Osteoblast (primary cell): Measurements from ENCODE around the gene MRC1. TPM values are rescaled to one million over a fixed set of nuclear protein-coding genes. Genes with fewer than 3 reads are reported as not detected.

Source experiments
- DNase-seq: peaks from one replicate; pipeline ENCODE4 v3.0.0; 2011; ENCODE audit warnings: low spot score, mixed read lengths; ENCODE audit not compliant: insufficient read length; ENCODE audit errors: missing footprints
- H2AFZ ChIP-seq: 2 replicates; pipeline ENCODE4 v1.6.0; 2011; ENCODE audit warnings: mild to moderate bottlenecking, low read length
- H3K27ac ChIP-seq: 2 replicates; pipeline ENCODE4 v1.5.1; 2011; ENCODE audit warnings: mild to moderate bottlenecking, low read depth, low read length, moderate library complexity
- H3K27me3 ChIP-seq: 2 replicates; pipeline ENCODE4 v1.6.0; 2012; ENCODE audit warnings: mild to moderate bottlenecking, control low read depth, inconsistent platforms, low read length, moderate library complexity; ENCODE audit not compliant: insufficient read depth
- H3K36me3 ChIP-seq: 2 replicates; pipeline ENCODE4 v1.5.1; 2011; ENCODE audit warnings: mild to moderate bottlenecking, low read length, control low read depth, moderate library complexity; ENCODE audit not compliant: insufficient read depth
- H3K4me1 ChIP-seq: 2 replicates; pipeline ENCODE4 v1.5.1; 2011; ENCODE audit warnings: mild to moderate bottlenecking, low read length, control low read depth, moderate library complexity; ENCODE audit not compliant: insufficient read depth
- H3K4me2 ChIP-seq: 2 replicates; pipeline ENCODE4 v1.6.0; 2011; ENCODE audit warnings: mild to moderate bottlenecking, low read length; ENCODE audit not compliant: insufficient read depth
- H3K4me3 ChIP-seq: fragments of 200-600 bp; sonication (generic); 3 replicates; pipeline ENCODE4 v1.5.1; 2012; ENCODE audit warnings: mild to moderate bottlenecking, low read length, inconsistent platforms; ENCODE audit not compliant: insufficient read depth
- H3K79me2 ChIP-seq: 2 replicates; pipeline ENCODE4 v1.6.0; 2012; ENCODE audit warnings: mild to moderate bottlenecking, low read length, control low read depth, inconsistent platforms; ENCODE audit not compliant: insufficient read depth
- H3K9me3 ChIP-seq: 2 replicates; pipeline ENCODE4 v1.5.1; 2011; ENCODE audit warnings: low read depth, low read length, control low read depth
- H4K20me1 ChIP-seq: 2 replicates; pipeline ENCODE4 v1.6.0; 2012; ENCODE audit warnings: mild to moderate bottlenecking, low read length, control low read depth; ENCODE audit not compliant: insufficient read depth
- CTCF ChIP-seq: IDR thresholded peaks from 2 replicates; pipeline ENCODE4 v1.5.1; 2011; ENCODE audit warnings: mild to moderate bottlenecking, low read depth, low read length, moderate library complexity; ENCODE audit errors: extremely low read depth
- total RNA-seq: library from RNA; depleted of rRNA; stranded (reverse); fragments of >200 nt; gene quantifications from 2 replicates; pipeline ENCODE4 v1.2.3, GENCODE V29; 2012

MRC1 gene
- total RNA-seq, 1 donor: 0.36 TPM

DNA sequence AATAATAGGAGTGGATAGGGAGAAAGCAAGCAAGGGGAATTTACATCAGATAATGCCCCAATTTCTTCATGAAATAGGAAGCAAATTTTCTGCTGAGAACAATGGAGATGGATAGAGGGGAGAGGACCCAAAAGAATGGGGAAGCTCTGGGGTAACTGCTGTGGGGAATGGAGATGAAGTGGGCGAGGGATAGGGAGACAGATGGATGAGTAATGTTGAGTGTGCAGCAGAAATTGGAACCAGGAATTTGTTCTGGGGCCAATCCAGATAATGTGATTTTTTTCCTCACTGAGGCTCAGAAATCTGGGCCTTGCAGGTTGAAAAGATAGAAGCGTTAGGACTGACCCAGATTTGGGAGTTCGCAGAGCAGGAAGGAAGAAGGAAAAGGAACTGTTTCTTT is 24.5 kb upstream of the MRC1 start:
- Histone ChIP-seq H3K79me2 (no peaks in the 10 kb centered on the region), H3K4me3 (peak overlapping the region; percentile 21), H2AFZ (peak overlapping the region; percentile 37), H3K4me2 (peak overlapping the region; percentile 70), H3K36me3 (no peaks in the 10 kb centered on the region), H3K27me3 (no peaks in the 10 kb centered on the region), H4K20me1 (no peaks in the 10 kb centered on the region), H3K9me3 (no peaks in the 10 kb centered on the region), H3K27ac (peak overlapping the region; percentile 74), H3K4me1 (peaks cover 41% of the 10 kb centered on the region)
- DNase-seq: peak; percentile 59
- TF ChIP-seq CTCF: no peak

DNA sequence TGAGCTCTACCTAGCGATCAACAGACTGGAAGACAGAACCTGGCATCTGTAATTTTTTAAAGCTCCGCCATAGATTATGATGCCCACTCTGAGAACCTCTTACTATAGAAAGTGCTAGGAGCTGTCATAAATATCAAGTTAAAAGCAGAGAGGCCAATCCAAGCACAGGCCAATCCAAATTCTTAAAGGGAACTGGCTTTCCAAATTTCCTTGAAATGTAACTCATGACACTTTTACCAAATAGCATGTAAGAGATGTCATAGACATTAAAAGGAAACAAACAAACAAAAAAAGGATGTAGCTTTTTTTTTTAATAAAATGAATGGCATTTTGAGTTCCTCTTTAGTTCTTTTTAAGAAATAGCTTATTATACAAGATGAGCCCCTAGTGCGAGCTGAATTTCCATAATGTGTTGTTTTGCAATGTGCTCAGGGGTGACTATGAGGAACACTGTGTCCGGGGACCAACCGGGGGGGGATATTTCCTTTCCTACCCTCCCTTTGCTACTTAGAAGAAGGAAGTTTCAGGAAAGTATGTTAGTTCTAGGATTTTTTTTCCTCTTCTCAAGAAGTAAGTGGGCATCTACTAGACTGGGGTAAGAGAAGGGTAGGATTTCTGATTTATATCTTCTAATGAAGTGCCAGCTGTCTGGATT is 23.7 kb upstream of the MRC1 start:
- no peak for TF ChIP-seq CTCF
- Histone ChIP-seq H4K20me1 (no peaks in the 10 kb centered on the region), H3K9me3 (no peaks in the 10 kb centered on the region), H3K4me2 (no peak overlapping the region), H3K4me3 (no peak overlapping the region), H3K79me2 (no peaks in the 10 kb centered on the region), H3K4me1 (peaks cover 41% of the 10 kb centered on the region), H3K36me3 (no peaks in the 10 kb centered on the region), H3K27ac (peak overlapping the region; percentile 74), H3K27me3 (no peaks in the 10 kb centered on the region), H2AFZ (no peak overlapping the region)
- no peak for DNase-seq

- no peaks in the 10 kb centered on the region for H3K36me3 ChIP-seq
These were observed 21.8 kb upstream of the MRC1 start for GRCh38 chr10:17787087-17787961.

More at GRCh38 chr10:17787087-17787961, 21.8 kb upstream of the MRC1 start:
- H3K4me3 ChIP-seq: no peak overlapping the region
- H3K4me1 ChIP-seq: peaks cover 41% of the 10 kb centered on the region
- peak overlapping the region; percentile 59 for H3K4me2 ChIP-seq
- no peak for TF ChIP-seq CTCF
- peak overlapping the region; percentile 78 for H2AFZ ChIP-seq
- H3K27me3 ChIP-seq: no peaks in the 10 kb centered on the region
- no peaks in the 10 kb centered on the region for H3K9me3 ChIP-seq
- no peaks in the 10 kb centered on the region for H4K20me1 ChIP-seq
- H3K79me2 ChIP-seq: no peaks in the 10 kb centered on the region
- peak overlapping the region; percentile 56 for H3K27ac ChIP-seq
- peak; percentile 87 for DNase-seq
